Left ventricle myocardium superior (tissue), 1 donor: ENCODE measurements around the gene ADPRM. TPM values are rescaled to one million over a fixed set of nuclear protein-coding genes. Genes with fewer than 3 reads are reported as not detected.
A peak's percentile ranks its signal among the peaks of the same experiment; 100 is the strongest.

Experiments
- ATAC-seq: fragments of 200-7000 bp; cut with Tn5 transposase; one replicate; pipeline ENCODE4 v1.9.1; 2020; ENCODE audit warnings: mild to moderate bottlenecking, moderate library complexity
- DNase-seq: peaks from one replicate; pipeline ENCODE4 v3.0.0-alpha.2; 2020
- intact Hi-C: fragments of 100-400 bp; cut with micrococcal nuclease; formaldehyde crosslinking; loops from one replicate; pipeline ENCODE4 v1.11.0; 2022
- total RNA-seq: library from RNA; stranded (reverse); fragmentation: NEBNext Ultra II Directional; extraction: Animal tissue kit (Norgen Biotek cat#: 25700); gene quantifications from one replicate; pipeline ENCODE4 v1.2.1, GENCODE V29; 2021
- donor health status: DM: no; HTN: yes; CAD: no; lungs with severe emphysema.

Gene ADPRM
- total RNA-seq, 1 donor from 2014 or later, result 4.8 TPM

- ATAC-seq, result no peak
- DNase-seq, result no peak
- intact Hi-C loops, result loop anchor here (5.0 kb wide), 1 partner anchor 106 kb away; no protein-coding TSS in a partner anchor
Measured at GRCh38 chr17:10735821-10736220, 38.4 kb downstream of the ADPRM start.

- intact Hi-C loops, result loop anchor here (5.0 kb wide), 1 partner anchor 105 kb away; no protein-coding TSS in a partner anchor
- ATAC-seq (peak; percentile 85), DNase-seq (peak; percentile 47)
Measured at GRCh38 chr17:10737168-10737622, 39.8 kb downstream of the ADPRM start.

DNA sequence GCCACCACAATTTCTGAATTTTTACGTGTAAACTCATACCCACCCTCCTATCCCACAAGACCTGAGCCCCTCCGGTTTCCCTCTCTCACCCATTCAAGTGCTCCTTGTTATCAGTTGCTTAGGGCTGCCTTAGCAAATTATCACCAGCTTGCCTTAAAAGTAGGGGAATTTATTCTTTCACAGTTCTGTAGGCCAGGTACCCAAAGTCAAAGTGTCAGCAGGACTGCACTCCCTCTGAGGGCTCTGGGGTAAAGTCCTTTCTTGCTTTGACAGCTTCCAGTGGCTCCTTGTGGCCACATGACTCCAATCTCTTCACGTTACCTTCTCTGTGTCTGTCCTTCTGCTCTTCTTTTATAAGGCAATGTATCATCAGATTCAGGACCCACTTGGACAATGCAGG lies 40.3 kb downstream of the ADPRM start:
- DNase-seq (no peak), ATAC-seq (no peak)
- intact Hi-C loops, result loop anchor here (5.0 kb wide), 1 partner anchor 105 kb away; no protein-coding TSS in a partner anchor

- ATAC-seq (peak; percentile 53), DNase-seq (no peak)
- intact Hi-C loops, result loop anchor here (5.0 kb wide), 1 partner anchor 104 kb away; no protein-coding TSS in a partner anchor
Measured at GRCh38 chr17:10738521-10739258, 41.3 kb downstream of the ADPRM start.

DNA sequence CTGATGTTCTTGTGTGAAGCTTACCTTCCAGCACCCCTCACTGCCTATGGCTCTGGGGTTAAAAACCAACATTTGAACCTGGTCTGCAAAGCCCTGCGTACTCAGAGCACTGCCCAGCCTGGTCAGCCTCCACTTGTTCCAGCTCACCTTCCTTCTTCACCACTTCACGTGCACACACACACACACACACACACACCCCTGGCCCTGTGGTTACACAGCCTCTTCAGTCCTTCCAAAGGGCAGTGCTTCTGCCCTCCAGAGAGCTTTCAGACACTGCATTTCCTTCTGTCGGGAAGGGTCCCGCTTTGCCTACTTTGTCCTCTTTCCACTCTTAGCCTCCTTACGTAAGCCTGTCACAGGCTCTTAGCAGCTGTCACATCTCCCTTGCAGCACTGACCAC lies 42.0 kb downstream of the ADPRM start:
- DNase-seq, result no peak
- intact Hi-C loops, result loop anchor here (5.0 kb wide), 1 partner anchor 103 kb away; no protein-coding TSS in a partner anchor
- ATAC-seq, result no peak

GRCh38 chr17:10741416-10742135 lies 44.2 kb downstream of the ADPRM start:
- DNase-seq, result no peak
- ATAC-seq, result no peak
- intact Hi-C loops, result no loop called here

DNA sequence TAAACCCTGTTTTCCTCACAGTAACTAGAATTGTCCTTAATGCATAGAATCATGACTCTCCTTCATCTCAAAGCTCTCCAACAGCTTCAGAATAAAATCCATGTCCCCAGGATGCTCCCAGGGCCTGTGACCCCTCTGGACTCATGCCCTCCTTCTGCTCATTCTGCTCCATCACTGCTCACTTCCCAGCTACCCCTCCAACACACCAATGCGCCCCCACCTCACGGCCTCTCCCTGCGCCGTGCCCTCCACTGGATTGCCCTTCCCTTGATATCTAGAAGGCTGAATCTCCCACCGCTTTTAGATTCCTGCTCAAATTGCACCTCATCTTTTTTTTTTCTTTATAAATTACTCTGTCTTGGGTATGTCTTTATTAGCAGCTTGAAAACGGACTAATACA lies 45.0 kb downstream of the ADPRM start:
- intact Hi-C loops, result no loop called here
- ATAC-seq, result no peak
- no peak for DNase-seq

- intact Hi-C loops, result no loop called here
- ATAC-seq (peak; percentile 79), DNase-seq (no peak)
Measured at GRCh38 chr17:10743316-10744009, 46.1 kb downstream of the ADPRM start.

- DNase-seq, result no peak
- intact Hi-C loops, result no loop called here
- ATAC-seq, result no peak
Measured at GRCh38 chr17:10744501-10745000, 47.2 kb downstream of the ADPRM start.

DNA sequence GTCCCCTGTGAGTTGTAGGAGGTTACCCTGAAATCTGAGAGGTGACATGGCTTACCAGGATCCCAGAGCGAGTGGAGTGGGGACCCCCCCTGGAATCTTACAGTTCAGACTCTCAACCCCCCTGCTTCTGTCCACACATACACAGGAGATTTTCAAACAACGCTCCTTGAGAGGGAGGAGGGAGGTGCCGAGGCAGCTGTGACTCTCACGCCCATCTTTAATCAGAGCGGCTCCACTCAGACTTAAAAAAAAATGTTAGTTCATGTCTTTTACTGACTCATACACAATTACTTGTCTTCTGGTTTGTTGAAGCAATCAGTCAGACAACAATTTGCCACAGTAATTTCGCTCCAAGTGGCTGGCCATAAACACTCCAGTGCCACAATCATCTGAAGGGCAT lies 47.8 kb downstream of the ADPRM start:
- intact Hi-C loops, result no loop called here
- ATAC-seq (no peak), DNase-seq (no peak)

DNA sequence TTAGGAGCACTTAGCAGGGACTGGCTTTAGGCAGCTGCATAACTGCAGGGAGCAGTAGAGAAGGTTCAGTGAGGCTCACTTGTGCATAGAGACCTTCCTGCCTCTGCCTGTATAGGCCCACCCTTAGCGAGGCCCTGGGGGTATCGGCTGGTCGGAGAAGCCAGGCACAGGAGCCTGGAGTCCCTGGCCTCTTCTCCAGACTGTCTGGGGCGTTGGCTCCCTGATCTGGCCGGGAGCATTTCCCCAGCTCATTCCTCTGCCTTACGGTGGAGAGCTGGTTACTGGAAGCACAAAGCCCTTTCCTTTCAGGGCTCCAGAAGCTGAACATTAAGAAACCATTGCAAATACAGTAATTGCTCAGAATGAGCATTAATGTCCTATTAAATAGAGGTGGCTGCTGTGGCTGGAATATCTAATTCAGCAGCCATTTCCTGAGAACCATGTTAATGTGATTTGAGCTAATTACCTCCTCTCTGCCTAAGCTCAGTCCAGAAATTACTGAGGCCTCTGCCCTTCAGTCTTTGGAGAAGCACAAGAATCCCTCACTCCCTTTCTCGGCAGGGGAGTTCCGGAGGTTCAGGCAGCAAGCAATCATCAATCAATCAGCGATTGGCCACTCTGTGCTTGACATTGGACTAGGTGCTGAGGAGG lies 51.3 kb downstream of the ADPRM start:
- ATAC-seq (peak; percentile 13), DNase-seq (no peak)
- intact Hi-C loops, result no loop called here

- no peak for ATAC-seq
- intact Hi-C loops, result no loop called here
- DNase-seq, result no peak
Measured at GRCh38 chr17:10750210-10750609, 52.8 kb downstream of the ADPRM start.

- intact Hi-C loops, result no loop called here
- DNase-seq (no peak), ATAC-seq (no peak)
Measured at GRCh38 chr17:10751563-10751962, 54.2 kb downstream of the ADPRM start.

DNA sequence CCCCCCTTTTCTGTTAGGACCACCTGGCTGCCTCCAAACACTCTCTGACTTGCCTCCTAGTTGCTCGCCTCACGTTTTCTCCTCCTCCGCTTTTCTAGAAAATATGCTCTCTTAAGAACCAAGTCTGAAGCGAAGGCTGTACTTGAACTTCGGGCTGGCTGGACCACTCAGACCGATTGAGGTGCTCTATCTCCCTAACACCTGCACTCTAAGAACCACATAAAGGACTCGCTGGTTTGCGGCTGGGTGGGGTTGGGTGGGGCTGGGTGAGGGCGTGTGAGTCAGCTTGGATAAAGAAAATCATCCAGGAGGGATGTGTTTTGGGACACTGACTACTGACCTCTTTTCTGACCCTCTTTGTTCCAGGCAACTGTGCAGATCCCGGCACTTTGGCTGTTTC lies 55.3 kb downstream of the ADPRM start:
- ATAC-seq (no peak), DNase-seq (no peak)
- intact Hi-C loops, result no loop called here

GRCh38 chr17:10754109-10754508 lies 56.7 kb downstream of the ADPRM start:
- intact Hi-C loops, result no loop called here
- ATAC-seq (no peak), DNase-seq (peak; percentile 50)

DNA sequence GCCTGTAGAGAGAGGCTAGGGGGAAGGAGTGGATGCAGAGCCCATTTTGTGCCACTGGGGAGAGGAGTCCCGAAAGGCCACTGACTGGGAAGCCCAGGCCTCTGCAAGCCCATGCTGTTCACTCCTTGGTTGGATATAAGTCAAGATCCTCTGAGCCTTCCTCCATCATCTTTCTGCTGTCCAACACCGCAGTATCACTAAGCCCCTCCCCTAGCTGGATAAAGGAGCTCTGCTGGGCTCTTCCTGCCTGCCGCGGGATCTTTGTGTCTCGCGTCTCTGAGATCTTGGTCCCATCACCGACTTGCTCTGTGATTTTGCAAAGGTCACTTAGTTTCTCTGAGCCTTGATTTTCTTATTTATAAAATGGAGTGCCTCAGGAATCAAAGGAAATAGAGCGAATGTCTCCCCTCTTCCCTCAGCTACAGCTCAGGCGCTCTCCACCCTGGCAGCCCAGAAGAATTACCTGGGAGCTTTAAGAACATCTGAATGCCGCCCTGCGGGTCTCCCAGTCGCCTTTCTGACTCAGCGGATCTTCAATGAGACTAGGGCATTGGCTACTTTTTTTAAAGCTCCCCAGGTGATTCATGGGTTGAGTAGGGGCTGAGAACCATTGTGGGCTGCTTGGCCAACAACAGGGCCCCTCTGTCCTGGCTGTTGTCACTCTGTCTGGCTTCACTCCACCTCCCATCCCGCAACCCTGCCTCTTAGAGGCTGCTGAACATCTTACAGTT lies 57.6 kb downstream of the ADPRM start:
- intact Hi-C loops, result no loop called here
- DNase-seq, result no peak
- ATAC-seq, result no peak

DNA sequence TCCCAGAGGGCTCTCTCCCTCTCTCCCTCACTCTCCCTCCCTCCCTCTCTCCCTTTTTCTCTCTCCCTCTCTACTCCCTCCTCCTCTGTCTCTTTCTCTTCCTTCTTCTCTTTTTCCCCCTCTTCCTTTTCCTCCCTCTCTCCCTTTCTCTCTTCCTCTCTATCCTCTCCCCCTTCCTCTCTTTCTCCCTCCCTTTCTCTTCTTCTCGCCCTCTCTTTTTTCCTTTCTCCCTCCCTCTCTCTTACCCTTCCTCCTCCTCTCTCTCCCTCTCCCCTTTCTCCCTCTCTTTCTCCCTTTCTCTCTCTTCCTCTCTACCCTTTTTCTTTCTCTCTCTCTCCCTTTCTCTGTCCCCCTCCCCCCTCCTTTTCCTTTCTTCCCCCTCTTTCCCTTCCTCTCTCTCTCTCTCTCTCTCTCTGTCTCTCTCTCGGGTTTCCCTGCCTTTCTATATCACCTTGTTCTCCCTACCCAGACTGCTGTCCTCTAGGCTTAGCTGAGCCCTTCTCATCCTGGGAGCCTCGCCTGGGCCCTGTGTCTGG lies 58.3 kb downstream of the ADPRM start:
- DNase-seq (no peak), ATAC-seq (no peak)
- intact Hi-C loops, result no loop called here

GRCh38 chr17:10756185-10756584 lies 58.8 kb downstream of the ADPRM start:
- ATAC-seq, result no peak

More at GRCh38 chr17:10756185-10756584, 58.8 kb downstream of the ADPRM start:
- DNase-seq, result no peak
- intact Hi-C loops, result no loop called here
